IMR-90 (cell line): ENCODE results near the gene PLLP. TPM values are rescaled to one million over a fixed set of nuclear protein-coding genes. Genes with fewer than 3 reads are reported as not detected.
A peak's percentile ranks its signal among the peaks of the same experiment; 100 is the strongest.

ENCODE experiments used
- ATAC-seq: fragments of 200-7000 bp; cut with Tn5 transposase; 2 replicates; pipeline ENCODE4 v1.9.1; 2020; ENCODE audit warnings: low read depth, mild to moderate bottlenecking, moderate library complexity
- BruUV-seq: library from RNA; stranded (reverse); fragments of 400-500 nt; replicated peaks from 2 replicates; lab custom pipeline; 2021; lab: Mats Ljungman, UMichigan
- CTCF ChIA-PET: fragments of 300-600 bp; formaldehyde crosslinking; extraction: SDS; loops from one replicate; lab custom pipeline; 2021; ENCODE audit warnings: antibody characterized with exemption; lab: Yijun Ruan, JAX
- POLR2A ChIA-PET: fragments of 300-600 bp; sonication (Branson Sonifier 250); formaldehyde crosslinking; loops from one replicate; lab custom pipeline; 2022; ENCODE audit warnings: antibody characterized with exemption; ENCODE audit not compliant: unreplicated experiment; lab: Charles Lee
- DNase-seq: peaks from one replicate; pipeline ENCODE4 v3.0.0; 2013
- H2AFZ ChIP-seq: replicated peaks from 2 replicates; pipeline ENCODE3; 2013; ENCODE audit warnings: low read length, mild to moderate bottlenecking; ENCODE audit not compliant: poor library complexity
- H2AK5ac ChIP-seq: 2 replicates; pipeline ENCODE4 v1.6.1; 2013; ENCODE audit warnings: low read depth, low read length, inconsistent platforms
- H2AK9ac ChIP-seq: replicated peaks from 2 replicates; pipeline ENCODE3; 2013; ENCODE audit warnings: mild to moderate bottlenecking, low read depth, low read length, moderate library complexity; ENCODE audit not compliant: poor library complexity
- H2BK120ac ChIP-seq: 2 replicates; pipeline ENCODE4 v1.6.1; 2013; ENCODE audit warnings: low read depth, low read length, inconsistent platforms
- H2BK15ac ChIP-seq: 3 replicates; pipeline ENCODE4 v1.6.1; 2013; ENCODE audit warnings: low read depth, low read length, inconsistent platforms
- H2BK20ac ChIP-seq: 2 replicates; pipeline ENCODE4 v1.6.1; 2013; ENCODE audit warnings: low read depth, mild to moderate bottlenecking, inconsistent platforms, low read length, moderate library complexity
- H2BK5ac ChIP-seq: 2 replicates; pipeline ENCODE4 v1.6.1; 2013; ENCODE audit warnings: mild to moderate bottlenecking, low read depth, low read length, inconsistent platforms; ENCODE audit not compliant: poor library complexity, severe bottlenecking
- H3K14ac ChIP-seq: replicated peaks from 2 replicates; pipeline ENCODE4 v1.6.1; 2013; ENCODE audit warnings: low read depth, low read length, inconsistent platforms
- H3K18ac ChIP-seq: 2 replicates; pipeline ENCODE4 v1.6.1; 2013; ENCODE audit warnings: low read depth, low read length, control low read depth
- H3K23ac ChIP-seq: 2 replicates; pipeline ENCODE4 v1.6.1; 2013; ENCODE audit warnings: low read depth, low read length, inconsistent platforms
- H3K27ac ChIP-seq: 2 replicates; pipeline ENCODE4 v1.5.1; 2013; ENCODE audit warnings: mild to moderate bottlenecking, control low read depth, low read length; ENCODE audit not compliant: insufficient read depth
- H3K27me3 ChIP-seq: 2 replicates; pipeline ENCODE4 v1.6.1; 2013; ENCODE audit warnings: low read length; ENCODE audit not compliant: control insufficient read depth, insufficient read depth
- H3K36me3 ChIP-seq: 2 replicates; pipeline ENCODE4 v1.6.1; 2013; ENCODE audit warnings: low read length, mixed read lengths; ENCODE audit not compliant: control insufficient read depth, insufficient read depth
- H3K4ac ChIP-seq: 2 replicates; pipeline ENCODE4 v1.6.1; 2013; ENCODE audit warnings: low read depth, low read length, inconsistent platforms
- H3K4me1 ChIP-seq: 2 replicates; pipeline ENCODE4 v1.6.1; 2013; ENCODE audit warnings: low read length, mixed read lengths; ENCODE audit not compliant: control insufficient read depth, insufficient read depth
- H3K4me2 ChIP-seq: 2 replicates; pipeline ENCODE4 v1.6.1; 2013; ENCODE audit warnings: low read depth, mild to moderate bottlenecking, control low read depth, low read length, moderate library complexity
- H3K4me3 ChIP-seq: 2 replicates; pipeline ENCODE4 v1.5.1; 2013; ENCODE audit warnings: low read depth, mild to moderate bottlenecking, control low read depth, low read length, moderate library complexity; ENCODE audit not compliant: insufficient read depth
- H3K56ac ChIP-seq: 2 replicates; pipeline ENCODE4 v1.6.1; 2013; ENCODE audit warnings: low read length, inconsistent platforms; ENCODE audit not compliant: insufficient read depth; ENCODE audit errors: extremely low read depth
- H3K79me1 ChIP-seq, 2 experiments: 2 replicates each; pipeline ENCODE4 v1.6.1; 2013; ENCODE audit warnings: low read length in 2 of 2, inconsistent platforms in 1 of 2, low read depth in 1 of 2
- H3K9ac ChIP-seq: 2 replicates; pipeline ENCODE4 v1.6.1; 2013; ENCODE audit warnings: low read depth, low read length, control low read depth
- H3K9me1 ChIP-seq: 2 replicates; pipeline ENCODE4 v1.6.1; 2013; ENCODE audit warnings: low read length, inconsistent platforms; ENCODE audit not compliant: insufficient read depth
- H3K9me3 ChIP-seq: 2 replicates; pipeline ENCODE4 v1.6.1; 2013; ENCODE audit warnings: low read length; ENCODE audit not compliant: control insufficient read depth, insufficient read depth
- H4K20me1 ChIP-seq: 2 replicates; pipeline ENCODE4 v1.6.1; 2013; ENCODE audit warnings: low read length, inconsistent platforms; ENCODE audit not compliant: insufficient read depth
- H4K5ac ChIP-seq: 2 replicates; pipeline ENCODE4 v1.6.1; 2013; ENCODE audit warnings: mild to moderate bottlenecking, low read depth, low read length, control low read depth
- H4K8ac ChIP-seq, 2 experiments: 2 replicates each; pipeline ENCODE4 v1.6.1; 2013; ENCODE audit warnings: low read depth in 2 of 2, low read length in 2 of 2, control low read depth in 1 of 2, inconsistent platforms in 1 of 2
- H4K91ac ChIP-seq: 2 replicates; pipeline ENCODE4 v1.6.1; 2013; ENCODE audit warnings: low read depth, low read length, inconsistent platforms; ENCODE audit not compliant: insufficient read depth
- BHLHE40 ChIP-seq: fragments of 150-350 bp; IDR thresholded peaks from 2 replicates; pipeline ENCODE4 v1.6.1; 2016; ENCODE audit warnings: mild to moderate bottlenecking, low read depth, low read length
- FOS ChIP-seq: fragments of 150-350 bp; IDR thresholded peaks from 2 replicates; pipeline ENCODE4 v1.6.1; 2016; ENCODE audit warnings: low read depth, low read length
- MAFK ChIP-seq: IDR thresholded peaks from 2 replicates; pipeline ENCODE4 v1.6.1; 2012; ENCODE audit warnings: low read depth, low read length, improper control_type of control experiment
- MAZ ChIP-seq: IDR thresholded peaks from 2 replicates; pipeline ENCODE4 v1.6.1; 2012; ENCODE audit warnings: low read depth, mild to moderate bottlenecking, low read length, improper control_type of control experiment, moderate library complexity, borderline replicate concordance
- MXI1 ChIP-seq: IDR thresholded peaks from 2 replicates; pipeline ENCODE4 v1.6.1; 2012; ENCODE audit warnings: low read depth, mild to moderate bottlenecking, low read length, moderate library complexity, borderline replicate concordance
- NFE2L2 ChIP-seq: fragments of 150-350 bp; IDR thresholded peaks from 2 replicates; pipeline ENCODE4 v1.6.1; 2016; ENCODE audit warnings: low read depth, mild to moderate bottlenecking, low read length
- RAD21 ChIP-seq: IDR thresholded peaks from 2 replicates; pipeline ENCODE4 v1.6.1; 2012; ENCODE audit warnings: low read length, improper control_type of control experiment
- RCOR1 ChIP-seq: IDR thresholded peaks from 2 replicates; pipeline ENCODE4 v1.6.1; 2012; ENCODE audit warnings: mild to moderate bottlenecking, low read length, improper control_type of control experiment; ENCODE audit not compliant: insufficient replicate concordance
- RFX5 ChIP-seq: IDR thresholded peaks from 2 replicates; pipeline ENCODE4 v1.8.0; 2012; ENCODE audit warnings: low read depth, mild to moderate bottlenecking, low read length, moderate library complexity
- SMC3 ChIP-seq: fragments of 150-350 bp; IDR thresholded peaks from 2 replicates; pipeline ENCODE4 v1.6.1; 2016; ENCODE audit warnings: low read depth, mild to moderate bottlenecking, antibody characterized with exemption, low read length, moderate library complexity
- USF2 ChIP-seq: fragments of 150-350 bp; IDR thresholded peaks from 2 replicates; pipeline ENCODE4 v1.6.1; 2017; ENCODE audit warnings: mild to moderate bottlenecking, antibody characterized with exemption, low read length, low read depth
- WGBS, 2 experiments: methylation state at CpG; one replicate each; pipeline versions ENCODE4 v1.1.5 to v1.1.7; 2013; ENCODE audit warnings: missing lambda C conversion rate in 2 of 2; ENCODE audit not compliant: insufficient read length in 1 of 2; ENCODE audit errors: extremely low coverage in 2 of 2; 5-methylcytosine and 5-hydroxymethylcytosine counted together
- dilution Hi-C: fragments of 300-500 bp; cut with HindIII; formaldehyde crosslinking; loops from one replicate; pipeline ENCODE4 v1.14.3; 2018; ENCODE audit warnings: low sequenced_read_pairs; ENCODE audit not compliant: unreplicated experiment
- in situ Hi-C: fragments of 300-500 bp; cut with MboI; formaldehyde crosslinking; loops from 3 replicates; pipeline ENCODE4 v1.14.3; 2019; ENCODE audit warnings: low sequenced_read_pairs, inconsistent platforms, mixed read lengths
- intact Hi-C: fragments of 100-400 bp; cut with micrococcal nuclease; formaldehyde crosslinking; loops from 2 replicates; pipeline ENCODE4 v1.10.0; 2022
- polyA plus RNA-seq, 3 experiments: library from polyadenylated mRNA; depleted of rRNA; stranded (reverse); fragments of >200 nt; gene quantifications; 2 replicates each; pipeline ENCODE4 v1.2.3, GENCODE V29; 2012; ENCODE audit warnings: low replicate concordance in 1 of 3
- total RNA-seq: library from RNA; depleted of rRNA; stranded (reverse); fragments of >200 nt; gene quantifications from 2 replicates; pipeline ENCODE4 v1.2.3, GENCODE V29; 2012
- TF ChIP-seq, protein P1 (sequence below): conservative IDR thresholded peaks from 2 replicates; pipeline ENCODE4 v1.5.1; 2012; ENCODE audit warnings: mild to moderate bottlenecking, low read depth, low read length, improper control_type of control experiment

Gene PLLP
- total and polyA plus RNA-seq, 2 of the 4 experiments (the other 2 are of a cell fraction): 0.05 TPM; not detected in 1

- Histone ChIP-seq H2BK20ac (no peak overlapping the region), H3K4me2 (peak overlapping the region; percentile 97), H2AK5ac (peak overlapping the region; percentile 2; the same call in 1 of the 2 replicates), H3K36me3 (peaks cover 16% of the 10 kb centered on the region), H2BK120ac (no peak overlapping the region), H2BK15ac (no peak overlapping the region), H3K9me3 (no peaks in the 10 kb centered on the region), H3K23ac (peak overlapping the region; percentile 68; the same call in 1 of the 2 replicates), H3K9ac (peak overlapping the region; percentile 64), H3K9me1 (no peaks in the 10 kb centered on the region), H4K5ac (peak overlapping the region; percentile 28; the same call in 1 of the 2 replicates), H3K18ac (peak overlapping the region; percentile 60), H2AK9ac (peak overlapping the region; percentile 75), H3K4ac (peak overlapping the region; percentile 81), H3K56ac (peak overlapping the region; percentile 50; the same call in 1 of the 2 replicates), H3K79me1 (peaks cover 3 to 22% of the 10 kb centered on the region in 2 experiments; a peak in 3 of 4 replicates), H2BK5ac (peak overlapping the region; percentile 56), H4K91ac (peak overlapping the region; percentile 43; the same call in 1 of the 2 replicates), H3K4me1 (no peaks in the 10 kb centered on the region; the same call in 1 of the 2 replicates), H3K27me3 (no peaks in the 10 kb centered on the region), H4K8ac (peak overlapping the region; percentile 67 to 84; a peak in 3 of 4 replicates), H3K4me3 (peak overlapping the region; percentile 67), H3K27ac (peak overlapping the region; percentile 66), H3K14ac (peak overlapping the region; percentile 66), H4K20me1 (no peaks in the 10 kb centered on the region), H2AFZ (peak overlapping the region; percentile 89)
- DNase-seq: no peak
- intact Hi-C loops (loop anchor here (2.0 to 5.0 kb wide), 2 partner anchors 53 to 163 kb away; no protein-coding TSS in a partner anchor), in situ Hi-C loops (no loop called here), dilution Hi-C loops (no loop called here)
- TF ChIP-seq, protein P1, sequence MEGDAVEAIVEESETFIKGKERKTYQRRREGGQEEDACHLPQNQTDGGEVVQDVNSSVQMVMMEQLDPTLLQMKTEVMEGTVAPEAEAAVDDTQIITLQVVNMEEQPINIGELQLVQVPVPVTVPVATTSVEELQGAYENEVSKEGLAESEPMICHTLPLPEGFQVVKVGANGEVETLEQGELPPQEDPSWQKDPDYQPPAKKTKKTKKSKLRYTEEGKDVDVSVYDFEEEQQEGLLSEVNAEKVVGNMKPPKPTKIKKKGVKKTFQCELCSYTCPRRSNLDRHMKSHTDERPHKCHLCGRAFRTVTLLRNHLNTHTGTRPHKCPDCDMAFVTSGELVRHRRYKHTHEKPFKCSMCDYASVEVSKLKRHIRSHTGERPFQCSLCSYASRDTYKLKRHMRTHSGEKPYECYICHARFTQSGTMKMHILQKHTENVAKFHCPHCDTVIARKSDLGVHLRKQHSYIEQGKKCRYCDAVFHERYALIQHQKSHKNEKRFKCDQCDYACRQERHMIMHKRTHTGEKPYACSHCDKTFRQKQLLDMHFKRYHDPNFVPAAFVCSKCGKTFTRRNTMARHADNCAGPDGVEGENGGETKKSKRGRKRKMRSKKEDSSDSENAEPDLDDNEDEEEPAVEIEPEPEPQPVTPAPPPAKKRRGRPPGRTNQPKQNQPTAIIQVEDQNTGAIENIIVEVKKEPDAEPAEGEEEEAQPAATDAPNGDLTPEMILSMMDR: no peak
- TF ChIP-seq MAZ (no peak), MXI1 (no peak), USF2 (no peak), MAFK (no peak), RAD21 (no peak), RCOR1 (no peak), NFE2L2 (no peak), SMC3 (no peak), BHLHE40 (no peak), FOS (no peak), RFX5 (no peak)
- peak; percentile 13 for ATAC-seq
- BruUV-seq: no TSS peak
- 2% methylated on average over 7 of the region's 28 CpGs; no CpG with 5 or more reads in 1 of the 2 experiments for WGBS, 2 experiments
- POLR2A ChIA-PET: interaction anchor here (0.6 to 0.7 kb wide), 2 partner anchors 17 to 49 kb away, joined by 4 to 17 read pairs; no protein-coding TSS in a partner anchor
- CTCF ChIA-PET: interaction anchor here (0.9 kb wide), 1 partner anchor 32 kb away, joined by 3 read pairs; no protein-coding TSS in a partner anchor
Observed at GRCh38 chr16:57245472-57246113, 38.9 kb downstream of the PLLP start.
